A673 (cell line): ENCODE data around the gene CDH23. TPM values are rescaled to one million over a fixed set of nuclear protein-coding genes. Genes with fewer than 3 reads are reported as not detected.

Experiments used
- BruUV-seq: library from RNA; stranded (reverse); fragments of 400-500 nt; replicated peaks from 2 replicates; lab custom pipeline; 2021; lab: Mats Ljungman, UMichigan
- CTCF ChIA-PET: fragments of 300-600 bp; sonication (Branson Sonifier 250); formaldehyde crosslinking; loops from one replicate; lab custom pipeline; 2022; ENCODE audit warnings: antibody characterized with exemption; lab: Charles Lee
- POLR2A ChIA-PET: fragments of 300-600 bp; sonication (Branson Sonifier 250); formaldehyde crosslinking; loops from one replicate; lab custom pipeline; 2022; ENCODE audit warnings: antibody characterized with exemption; ENCODE audit not compliant: low non-redundant PET; lab: Charles Lee
- DNase-seq: peaks from one replicate; pipeline ENCODE4 v3.0.0-alpha.2; 2015; ENCODE audit warnings: low spot score
- H3K27ac ChIP-seq: fragments of 200-600 bp; sonication (generic); 2 replicates; pipeline ENCODE4 v1.5.1; 2016; ENCODE audit warnings: mixed run types, low read depth, mild to moderate bottlenecking, mixed read lengths, antibody characterized with exemption, low read length; ENCODE audit not compliant: poor library complexity, severe bottlenecking
- H3K27me3 ChIP-seq: fragments of 200-600 bp; sonication (generic); replicated peaks from 2 replicates; pipeline ENCODE4 v1.6.1; 2017; ENCODE audit warnings: mixed run types, low read depth, mild to moderate bottlenecking, mixed read lengths, antibody characterized with exemption, low read length; ENCODE audit not compliant: insufficient read depth, poor library complexity
- H3K36me3 ChIP-seq: fragments of 200-600 bp; sonication (generic); 2 replicates; pipeline ENCODE4 v1.6.1; 2016; ENCODE audit warnings: mixed run types, mild to moderate bottlenecking, mixed read lengths, antibody characterized with exemption, low read length; ENCODE audit not compliant: insufficient read depth, poor library complexity, severe bottlenecking
- H3K4me1 ChIP-seq: fragments of 200-600 bp; sonication (generic); 2 replicates; pipeline ENCODE4 v1.6.1; 2017; ENCODE audit warnings: mixed run types, mild to moderate bottlenecking, mixed read lengths, antibody characterized with exemption, low read length; ENCODE audit not compliant: insufficient read depth, poor library complexity, severe bottlenecking
- H3K4me3 ChIP-seq: fragments of 200-600 bp; sonication (generic); 2 replicates; pipeline ENCODE4 v1.5.1; 2016; ENCODE audit warnings: low read depth, mixed run types, mild to moderate bottlenecking, mixed read lengths, low read length; ENCODE audit not compliant: poor library complexity, severe bottlenecking
- H3K9me3 ChIP-seq: fragments of 200-600 bp; sonication (generic); 2 replicates; pipeline ENCODE4 v1.6.1; 2016; ENCODE audit warnings: mixed run types, low read depth, mild to moderate bottlenecking, mixed read lengths, antibody characterized with exemption, low read length; ENCODE audit not compliant: poor library complexity, severe bottlenecking
- EZH2 ChIP-seq: fragments of 200-600 bp; sonication (generic); IDR thresholded peaks from 2 replicates; pipeline ENCODE4 v1.6.1; 2017; ENCODE audit warnings: borderline replicate concordance, low read depth, mild to moderate bottlenecking, mixed read lengths, antibody characterized with exemption, low read length; ENCODE audit not compliant: poor library complexity, severe bottlenecking
- intact Hi-C: fragments of 100-400 bp; cut with micrococcal nuclease; formaldehyde crosslinking; loops from one replicate; pipeline ENCODE4 v1.10.0; 2022; ENCODE audit not compliant: unreplicated experiment
- total RNA-seq: library from RNA; stranded (reverse); gene quantifications from 2 replicates; pipeline ENCODE4 v1.2.3, GENCODE V29; 2021
- TF ChIP-seq, protein P1 (sequence below): fragments of 300-800, 200-600 bp; sonication (generic); conservative IDR thresholded peaks from 2 replicates; pipeline ENCODE4 v1.5.1; 2017; ENCODE audit warnings: low read depth, mild to moderate bottlenecking, antibody characterized with exemption, low read length, moderate library complexity, mixed read lengths

Gene CDH23
- total RNA-seq, 1 experiment from 2014 or later: 49.7 TPM

- intact Hi-C loops: no loop called here
- TF ChIP-seq, protein P1, sequence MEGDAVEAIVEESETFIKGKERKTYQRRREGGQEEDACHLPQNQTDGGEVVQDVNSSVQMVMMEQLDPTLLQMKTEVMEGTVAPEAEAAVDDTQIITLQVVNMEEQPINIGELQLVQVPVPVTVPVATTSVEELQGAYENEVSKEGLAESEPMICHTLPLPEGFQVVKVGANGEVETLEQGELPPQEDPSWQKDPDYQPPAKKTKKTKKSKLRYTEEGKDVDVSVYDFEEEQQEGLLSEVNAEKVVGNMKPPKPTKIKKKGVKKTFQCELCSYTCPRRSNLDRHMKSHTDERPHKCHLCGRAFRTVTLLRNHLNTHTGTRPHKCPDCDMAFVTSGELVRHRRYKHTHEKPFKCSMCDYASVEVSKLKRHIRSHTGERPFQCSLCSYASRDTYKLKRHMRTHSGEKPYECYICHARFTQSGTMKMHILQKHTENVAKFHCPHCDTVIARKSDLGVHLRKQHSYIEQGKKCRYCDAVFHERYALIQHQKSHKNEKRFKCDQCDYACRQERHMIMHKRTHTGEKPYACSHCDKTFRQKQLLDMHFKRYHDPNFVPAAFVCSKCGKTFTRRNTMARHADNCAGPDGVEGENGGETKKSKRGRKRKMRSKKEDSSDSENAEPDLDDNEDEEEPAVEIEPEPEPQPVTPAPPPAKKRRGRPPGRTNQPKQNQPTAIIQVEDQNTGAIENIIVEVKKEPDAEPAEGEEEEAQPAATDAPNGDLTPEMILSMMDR: no peak
- TF ChIP-seq EZH2: no peak
- BruUV-seq: no TSS peak
- Histone ChIP-seq H3K4me1 (no peaks in the 10 kb centered on the region), H3K36me3 (no peaks in the 10 kb centered on the region), H3K4me3 (no peak overlapping the region), H3K27ac (no peak overlapping the region), H3K27me3 (no peaks in the 10 kb centered on the region), H3K9me3 (no peaks in the 10 kb centered on the region)
- CTCF ChIA-PET: no interaction called here
- DNase-seq: no peak
- POLR2A ChIA-PET: no interaction called here
These were observed 359.8 kb downstream of the CDH23 start for GRCh38 chr10:71756311-71757191.

DNA sequence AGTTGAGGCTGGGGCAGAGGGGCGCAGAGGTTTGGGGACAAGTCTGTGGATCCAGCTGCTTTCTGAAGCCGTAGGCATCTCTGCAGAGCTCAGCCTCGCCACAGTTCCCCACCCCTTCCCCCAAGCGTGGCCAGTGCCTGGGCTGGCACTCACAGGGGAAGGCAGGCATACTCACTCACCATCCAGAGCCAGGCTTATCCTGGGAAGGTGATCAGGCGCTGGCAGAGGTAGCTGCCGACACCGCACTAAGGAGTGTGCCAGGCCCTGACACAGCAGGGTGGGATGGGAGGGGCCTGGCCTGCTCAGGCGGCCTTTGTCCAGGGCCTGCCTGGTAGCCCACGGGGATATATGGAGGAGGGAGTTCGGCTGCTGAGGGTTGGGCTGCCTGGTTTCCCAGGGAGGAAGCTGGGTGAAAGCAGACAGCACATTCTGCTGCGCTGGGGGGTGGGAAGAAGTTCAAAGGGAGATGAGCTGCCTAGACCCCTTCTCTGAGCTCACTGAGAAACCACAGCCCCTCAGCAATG is 360.7 kb downstream of the CDH23 start:
- Histone ChIP-seq H3K4me3 (no peak overlapping the region), H3K9me3 (no peaks in the 10 kb centered on the region), H3K27ac (no peak overlapping the region), H3K4me1 (no peaks in the 10 kb centered on the region), H3K27me3 (no peaks in the 10 kb centered on the region), H3K36me3 (no peaks in the 10 kb centered on the region)
- intact Hi-C loops: no loop called here
- no peak for TF ChIP-seq EZH2
- TF ChIP-seq, protein P1: no peak
- DNase-seq: no peak
- CTCF ChIA-PET: interaction anchor here (0.6 kb wide), 1 partner anchor 26 kb away, joined by 3 read pairs; no protein-coding TSS in a partner anchor
- POLR2A ChIA-PET: no interaction called here
- no TSS peak for BruUV-seq

DNA sequence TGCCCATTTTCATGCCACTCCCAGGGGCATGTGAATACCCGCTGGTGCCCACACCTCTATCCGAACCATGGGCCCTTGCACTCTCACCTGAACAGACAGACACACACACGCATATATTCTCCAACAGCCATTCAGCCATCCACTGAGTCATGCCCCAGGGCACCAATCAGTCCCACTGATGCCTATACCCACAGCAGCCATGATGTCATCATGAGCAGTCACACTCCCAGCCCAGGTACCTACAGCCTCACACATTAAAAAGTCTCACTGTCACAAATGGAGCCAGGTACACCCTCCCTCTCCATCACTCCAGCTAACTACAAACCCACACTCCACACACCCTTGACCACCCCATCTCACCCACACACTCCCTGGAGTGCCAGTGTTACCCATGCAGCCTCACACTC is 364.4 kb downstream of the CDH23 start:
- CTCF ChIA-PET: no interaction called here
- H3K4me1 ChIP-seq: no peaks in the 10 kb centered on the region
- H3K4me3 ChIP-seq: no peak overlapping the region
- BruUV-seq: no TSS peak
- H3K9me3 ChIP-seq: no peaks in the 10 kb centered on the region
- intact Hi-C loops: no loop called here
- H3K27me3 ChIP-seq: no peaks in the 10 kb centered on the region
- TF ChIP-seq, protein P1: no peak
- TF ChIP-seq EZH2: no peak
- no peak overlapping the region for H3K27ac ChIP-seq
- H3K36me3 ChIP-seq: no peaks in the 10 kb centered on the region
- DNase-seq: no peak
- POLR2A ChIA-PET: no interaction called here
